DMS 273 (cell line): Measurements from ENCODE around the gene NEFH.
"Not testable (repeated sequence)": the region's sequence is repeated elsewhere in the genome, so short reads cannot be mapped to it uniquely, and the experiment has no call there.

Experiments used
- DNase-seq: peaks from one replicate; lab custom pipeline; 2025; ENCODE audit not compliant: unreplicated experiment; lab: John Stamatoyannopoulos, UW

The NEFH gene

GRCh38 chr22:29463629-29464028 lies 16.4 kb upstream of the NEFH start:
- no peak for DNase-seq

- no peak for DNase-seq
These were observed 15.4 kb upstream of the NEFH start for GRCh38 chr22:29464581-29464980.

- no peak for DNase-seq
These were observed 10.3 kb upstream of the NEFH start for GRCh38 chr22:29469755-29470154.

DNA sequence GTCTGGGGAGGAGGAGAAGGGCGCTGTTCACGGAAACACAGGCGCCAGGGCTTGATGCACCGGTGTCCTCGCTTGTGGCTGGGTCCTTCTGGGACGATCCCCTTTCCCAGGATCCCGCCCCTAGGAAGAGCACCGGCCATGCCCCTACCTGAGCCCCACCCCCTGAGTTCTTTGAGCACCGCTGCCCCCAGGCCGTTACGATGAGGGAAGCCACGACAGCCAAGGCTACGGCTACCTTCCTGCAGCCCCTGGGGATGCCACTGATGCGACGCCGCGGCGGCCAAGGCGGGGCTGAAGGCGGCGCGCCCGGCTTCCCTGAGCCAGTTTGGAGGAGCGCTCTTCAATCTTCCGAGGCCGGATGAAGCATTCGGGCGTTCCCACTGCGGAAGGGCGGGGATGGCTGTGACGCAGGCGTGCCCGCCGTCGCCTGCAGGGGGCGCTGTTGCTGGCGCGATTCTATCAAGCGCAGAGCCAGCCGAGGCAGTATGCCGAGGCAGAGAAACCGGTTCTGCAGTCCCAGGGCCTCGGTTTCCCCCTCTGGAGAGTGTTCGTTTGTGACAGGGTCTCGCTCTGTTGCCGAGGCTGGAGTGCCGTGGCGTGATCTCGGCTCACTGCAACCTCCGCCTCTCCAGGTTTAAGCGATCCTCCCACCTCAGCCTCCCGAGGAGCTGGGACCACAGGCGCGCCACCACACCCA lies 9.7 kb upstream of the NEFH start:
- DNase-seq, result peak; percentile 86

DNA sequence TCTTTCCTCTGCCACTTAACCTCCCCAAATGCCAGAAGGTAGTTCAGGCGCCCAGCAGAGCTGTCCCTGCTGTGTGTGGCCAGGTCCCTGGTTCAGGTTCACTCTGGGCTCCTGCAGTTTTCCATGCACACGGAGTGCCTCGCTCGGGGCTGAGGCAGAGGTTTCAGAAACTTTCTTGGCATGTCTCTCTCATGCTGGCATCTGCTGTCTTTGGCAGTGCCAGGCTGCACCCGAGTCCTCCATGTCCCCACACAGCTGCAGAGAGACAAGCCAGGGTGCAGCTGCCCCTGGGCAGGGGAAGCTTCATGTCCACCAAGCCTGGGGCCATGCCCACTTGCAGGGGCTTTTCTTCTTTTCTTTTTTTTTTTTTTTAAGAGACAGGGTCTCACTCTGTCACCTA lies 7.0 kb upstream of the NEFH start:
- DNase-seq, result peak; percentile 12

- DNase-seq, result peak; percentile 70
These were observed 4.5 kb upstream of the NEFH start for GRCh38 chr22:29475550-29475949.

GRCh38 chr22:29476116-29476515 lies 3.9 kb upstream of the NEFH start:
- DNase-seq, result peak; percentile 20

DNA sequence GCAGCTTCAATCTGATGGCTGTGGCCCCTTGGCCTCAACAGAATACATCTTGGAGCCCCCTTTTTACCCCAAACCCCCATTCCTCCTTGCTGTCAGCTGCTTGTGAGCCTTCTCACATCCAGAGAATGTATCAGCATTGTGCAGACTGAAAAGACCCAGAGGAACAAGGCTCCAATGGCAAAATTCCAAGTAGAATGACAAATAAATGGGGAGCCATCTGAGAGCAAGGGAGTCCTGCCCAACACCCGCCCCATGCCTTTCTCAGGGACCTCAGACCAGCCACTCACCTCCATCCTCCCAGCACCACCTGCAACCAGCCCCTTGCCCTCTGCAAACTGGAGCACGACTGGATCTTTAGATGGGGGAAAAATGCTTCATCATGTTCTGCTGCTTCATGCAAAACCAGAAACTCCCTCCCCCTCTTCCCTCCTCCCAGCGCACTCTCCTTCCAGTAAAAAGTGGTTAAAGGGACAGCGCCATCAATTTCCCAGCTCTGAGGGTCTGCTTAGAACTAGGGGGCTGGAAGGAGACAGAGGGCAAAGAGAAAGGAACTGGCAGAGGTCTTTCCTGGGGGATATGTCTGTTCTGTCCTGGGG lies 2.2 kb upstream of the NEFH start:
- DNase-seq, result peak; percentile 55

DNA sequence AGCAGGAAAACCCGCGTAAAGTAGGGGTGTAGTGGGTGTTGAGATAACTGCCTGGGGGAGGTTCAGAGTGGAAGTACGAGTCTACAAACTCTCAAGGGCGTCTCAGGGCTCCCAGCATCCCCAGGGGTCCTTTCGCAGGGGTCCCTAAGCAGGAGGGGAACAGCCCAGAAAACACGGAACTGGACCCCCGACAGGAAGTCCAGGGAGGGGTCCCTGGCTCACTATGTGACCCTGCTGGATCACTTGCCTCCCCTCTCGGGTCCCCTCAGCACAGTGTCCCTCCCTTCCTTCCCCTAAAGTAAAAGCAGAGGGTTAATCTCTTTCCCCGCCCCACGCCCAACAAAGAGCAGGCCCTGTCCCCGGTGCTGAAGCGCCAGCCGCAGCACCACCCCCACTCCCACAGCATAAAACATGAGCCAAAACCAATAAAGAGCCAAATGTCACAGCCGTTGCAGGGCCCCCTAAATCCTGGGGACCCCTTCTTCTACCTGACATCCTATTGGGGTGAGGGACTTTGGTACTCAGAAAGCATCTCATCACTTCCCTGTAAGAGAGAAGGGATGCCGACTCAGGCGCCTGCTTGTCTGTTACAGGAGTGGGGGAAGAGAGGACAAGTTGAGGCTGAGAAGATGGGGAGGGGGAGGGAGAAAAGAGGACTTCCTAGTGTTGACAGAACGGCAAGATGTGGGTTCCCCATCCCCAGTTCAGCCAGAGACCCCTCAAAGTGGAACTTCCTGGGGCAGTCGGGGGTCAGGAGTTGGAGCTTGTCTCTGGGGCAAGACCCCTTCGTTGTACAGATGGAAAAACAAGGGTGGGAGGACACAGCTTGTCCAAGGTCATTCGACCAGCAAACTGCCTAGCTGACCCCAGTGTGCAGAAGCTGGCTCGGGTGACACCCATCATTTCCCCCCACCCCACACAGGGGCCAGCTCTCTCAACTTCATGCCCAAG lies 1.4 kb upstream of the NEFH start:
- peak; percentile 48 for DNase-seq

DNA sequence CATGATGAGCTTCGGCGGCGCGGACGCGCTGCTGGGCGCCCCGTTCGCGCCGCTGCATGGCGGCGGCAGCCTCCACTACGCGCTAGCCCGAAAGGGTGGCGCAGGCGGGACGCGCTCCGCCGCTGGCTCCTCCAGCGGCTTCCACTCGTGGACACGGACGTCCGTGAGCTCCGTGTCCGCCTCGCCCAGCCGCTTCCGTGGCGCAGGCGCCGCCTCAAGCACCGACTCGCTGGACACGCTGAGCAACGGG lies 169 bp downstream of the NEFH start:
- DNase-seq, result no peak

- peak; percentile 57 for DNase-seq
These were observed 670 bp downstream of the NEFH start for GRCh38 chr22:29480512-29481264.

DNA sequence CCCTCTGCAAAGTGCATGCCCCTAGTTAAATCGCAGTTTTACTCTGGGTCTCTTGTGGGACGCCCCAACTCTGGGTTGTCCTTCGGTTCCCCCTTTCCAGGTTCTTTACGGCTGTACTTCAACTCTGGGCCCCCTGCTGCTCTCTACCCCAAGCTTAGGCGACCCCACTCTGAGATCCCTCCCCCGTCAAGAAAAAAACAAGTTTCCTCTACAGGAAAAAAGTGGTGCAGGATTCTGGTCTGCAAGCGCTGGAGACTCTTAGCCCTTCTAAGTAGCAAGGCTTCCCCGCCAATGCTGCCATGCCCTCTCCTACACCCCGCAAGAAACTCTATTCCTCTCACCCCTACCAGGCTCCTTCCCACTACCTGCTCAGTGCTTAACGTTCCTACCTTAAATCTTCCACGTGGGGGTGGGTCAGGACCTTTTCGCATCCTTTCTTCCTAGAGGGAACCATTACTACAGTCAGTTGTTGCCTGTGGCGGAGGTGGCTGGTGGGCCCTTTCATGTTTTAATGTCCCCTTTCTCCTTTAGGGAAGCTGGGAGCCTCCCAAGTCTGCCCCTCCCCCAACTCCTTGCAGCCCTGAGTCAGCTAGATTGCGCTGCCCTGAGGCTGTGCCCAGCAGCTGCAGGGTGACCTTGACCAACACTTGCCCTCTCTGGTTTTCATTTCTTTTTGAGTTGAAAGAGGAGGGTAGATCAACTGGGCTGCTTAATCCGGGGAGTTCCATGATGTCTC lies 1.4 kb downstream of the NEFH start:
- DNase-seq, result no peak

DNA sequence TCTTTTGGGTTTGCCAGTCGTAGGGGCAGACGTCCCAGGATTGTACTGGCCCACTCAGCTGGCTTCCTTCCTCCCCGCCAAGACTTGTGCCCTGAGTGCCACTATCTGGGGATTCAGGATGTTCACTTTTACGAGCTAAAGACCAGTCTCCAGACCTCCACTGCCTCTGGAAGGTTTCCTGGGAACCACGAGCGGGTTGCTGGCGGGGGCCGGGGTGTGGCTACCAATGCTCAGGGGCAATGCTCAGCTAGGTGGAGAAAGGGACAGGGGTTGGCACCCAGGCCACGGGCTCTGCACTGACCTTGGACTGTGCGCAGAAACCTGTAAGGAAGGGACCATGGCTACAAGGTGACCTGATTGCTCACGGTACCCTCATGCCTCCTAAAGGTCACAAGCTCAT lies 2.2 kb downstream of the NEFH start:
- DNase-seq, result no peak

- DNase-seq, result no peak
These were observed 2.7 kb downstream of the NEFH start for GRCh38 chr22:29482726-29483125.

- DNase-seq, result no peak
These were observed 3.2 kb downstream of the NEFH start for GRCh38 chr22:29483254-29483653.

DNA sequence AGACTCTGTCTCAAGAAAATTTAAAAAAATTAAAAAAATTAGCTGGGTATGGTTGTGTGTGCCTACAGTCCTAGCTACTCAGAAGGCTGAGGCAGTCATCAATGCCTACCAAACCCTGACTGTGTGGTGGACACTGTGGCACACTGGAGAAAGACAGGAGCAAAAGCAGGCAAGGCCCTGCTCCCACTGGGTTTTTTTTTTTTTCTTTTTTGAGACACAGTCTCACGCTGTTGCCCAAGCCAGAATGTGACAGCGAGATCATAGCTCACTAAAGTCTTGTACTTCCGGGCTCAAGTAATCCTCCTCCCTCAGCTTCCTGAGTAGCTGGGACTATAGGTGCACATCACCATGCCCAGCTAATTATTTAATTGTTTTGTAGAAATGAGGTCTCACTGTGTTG lies 4.6 kb downstream of the NEFH start:
- no peak for DNase-seq

DNA sequence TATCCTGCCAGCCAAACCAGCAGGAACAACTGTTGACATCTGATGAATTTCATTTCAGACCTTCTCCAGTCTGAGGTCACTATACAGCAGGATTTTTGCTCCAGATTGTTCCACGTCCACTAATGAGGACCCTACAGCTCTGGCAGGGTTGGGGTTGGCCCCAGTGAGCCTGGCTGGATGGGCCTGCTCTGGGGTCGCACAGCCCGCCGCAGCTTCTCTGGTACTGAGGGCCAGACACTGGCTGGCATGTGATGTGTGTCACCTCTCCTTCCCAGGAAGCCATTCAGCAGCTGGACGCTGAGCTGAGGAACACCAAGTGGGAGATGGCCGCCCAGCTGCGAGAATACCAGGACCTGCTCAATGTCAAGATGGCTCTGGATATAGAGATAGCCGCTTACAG lies 5.4 kb downstream of the NEFH start:
- DNase-seq, result no peak

DNA sequence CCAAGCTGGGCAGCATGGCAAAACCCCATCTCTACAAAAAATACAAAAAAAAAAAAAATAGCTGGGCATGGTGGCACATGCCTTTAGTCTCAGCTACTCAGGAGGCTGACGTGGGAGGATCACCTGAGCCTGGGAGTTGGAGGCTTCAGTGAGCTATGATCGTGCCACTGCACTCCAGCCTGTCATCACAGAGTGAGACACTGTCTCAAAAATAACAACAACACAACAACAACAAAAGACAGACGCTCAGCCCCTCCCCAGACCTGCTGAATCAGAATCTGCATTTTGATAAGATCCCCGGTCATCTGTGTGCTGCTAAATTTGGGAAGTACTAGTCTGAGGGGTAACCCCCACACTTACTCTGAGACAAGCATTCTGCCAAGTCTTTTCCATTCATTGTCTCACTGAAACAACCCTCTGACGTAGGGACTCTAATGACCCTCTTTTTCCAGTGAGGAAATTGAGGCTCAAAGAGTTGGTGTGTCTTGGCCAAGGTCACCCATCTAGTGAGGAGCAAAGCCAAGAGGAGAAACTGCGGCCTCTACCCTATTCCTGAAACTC lies 7.5 kb downstream of the NEFH start:
- no peak for DNase-seq

GRCh38 chr22:29489127-29489780 lies 9.2 kb downstream of the NEFH start:
- DNase-seq, result not testable (repeated sequence)

DNA sequence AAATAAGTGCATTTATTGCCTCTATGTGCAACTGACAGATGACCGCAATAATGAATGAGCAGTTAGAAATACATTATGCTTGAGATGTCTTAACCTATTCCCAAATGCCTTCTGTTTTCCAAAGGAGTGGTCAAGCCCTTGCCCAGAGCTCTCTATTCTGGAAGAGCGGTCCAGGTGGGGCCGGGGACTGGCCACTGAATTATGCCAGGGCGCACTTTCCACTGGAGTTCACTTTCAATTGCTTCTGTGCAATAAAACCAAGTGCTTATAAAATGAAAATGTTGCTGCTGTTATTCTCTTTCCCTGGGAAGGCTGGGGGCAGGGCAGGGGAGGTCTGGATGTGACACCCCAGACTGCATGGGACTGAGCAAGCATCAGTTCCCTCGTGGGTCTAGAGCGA lies 11.0 kb downstream of the NEFH start:
- DNase-seq, result no peak
